Measurements from ENCODE around the gene STXBP6. TPM values are rescaled to one million over a fixed set of nuclear protein-coding genes. Genes with fewer than 3 reads are reported as not detected.

The STXBP6 gene
- total and polyA plus RNA-seq, 2 of the 13 experiments (the other 11 are each of a cell fraction or from before 2014, with no cell fraction given): 35.3 to 42.8 TPM

GRCh38 chr14:24875991-24876878 lies 173.7 kb downstream of the STXBP6 start (continued):
- TF ChIP-seq ZNF160 (CRISPR knock-in tag; IDR thresholded peaks at IDR 0.05) (no peak), ZNF724P (CRISPR knock-in tag; IDR thresholded peaks at IDR 0.05; ENCODE audit: borderline replicate concordance) (0 out of 2 replicates have a peak, but pooled peaks have one; percentile 31), CBX1 (IDR thresholded peaks at IDR 0.05; ENCODE audit: low read depth) (no peak), TRIM22 (IDR thresholded peaks at IDR 0.05) (no peak), ZNF33B (CRISPR knock-in tag; IDR thresholded peaks at IDR 0.05) (no peak), HNRNPK (IDR thresholded peaks at IDR 0.05; ENCODE audit: low read depth, low read length, poor library complexity, severe bottlenecking) (no peak), ZNF530 (CRISPR knock-in tag; IDR thresholded peaks at IDR 0.05; ENCODE audit: low read depth) (no peak), RFX5 (IDR thresholded peaks at IDR 0.05; ENCODE audit: low read depth, low read length) (no peak), ZNF549 (CRISPR knock-in tag; IDR thresholded peaks at IDR 0.05) (no peak), RNF2 (conservative IDR thresholded peaks at IDR 0.05; ENCODE audit: low read depth) (no peak), ZMYM4 (CRISPR knock-in tag; IDR thresholded peaks at IDR 0.05) (0 out of 2 replicates have a peak, but pooled peaks have one; percentile 21), MIXL1 (CRISPR knock-in tag; IDR thresholded peaks at IDR 0.05) (peak; percentile 8; the same call in 1 of the 2 replicates), KLF6 (CRISPR knock-in tag; IDR thresholded peaks at IDR 0.05) (no peak), TSC22D2 (CRISPR knock-in tag; IDR thresholded peaks at IDR 0.05; ENCODE audit: borderline replicate concordance) (no peak), ZNF282 (IDR thresholded peaks at IDR 0.05; ENCODE audit: partially characterized antibody) (no peak), FIP1L1 (IDR thresholded peaks at IDR 0.05; ENCODE audit: borderline replicate concordance, insufficient read depth, low read depth, low read length) (no peak), MAZ (IDR thresholded peaks at IDR 0.05; ENCODE audit: borderline replicate concordance, low read depth, low read length) (no peak), MAZ (CRISPR knock-in tag; IDR thresholded peaks at IDR 0.05; ENCODE audit: low read depth) (no peak), POLR2AphosphoS5 (IDR thresholded peaks at IDR 0.05; ENCODE audit: low read depth, low read length) (no peak), ZNF597 (CRISPR knock-in tag; IDR thresholded peaks at IDR 0.05) (no peak), NFATC3 (CRISPR knock-in tag; IDR thresholded peaks at IDR 0.05) (no peak), ZKSCAN5 (CRISPR knock-in tag; IDR thresholded peaks at IDR 0.05) (no peak), ZNF17 (CRISPR knock-in tag; IDR thresholded peaks at IDR 0.05) (no peak), ZSCAN31 (CRISPR knock-in tag; IDR thresholded peaks at IDR 0.05; ENCODE audit: low read depth) (no peak)
- TF ChIP-seq, protein P1, sequence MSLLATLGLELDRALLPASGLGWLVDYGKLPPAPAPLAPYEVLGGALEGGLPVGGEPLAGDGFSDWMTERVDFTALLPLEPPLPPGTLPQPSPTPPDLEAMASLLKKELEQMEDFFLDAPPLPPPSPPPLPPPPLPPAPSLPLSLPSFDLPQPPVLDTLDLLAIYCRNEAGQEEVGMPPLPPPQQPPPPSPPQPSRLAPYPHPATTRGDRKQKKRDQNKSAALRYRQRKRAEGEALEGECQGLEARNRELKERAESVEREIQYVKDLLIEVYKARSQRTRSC (CRISPR knock-in tag; IDR thresholded peaks at IDR 0.05; ENCODE audit: low read depth): no peak
- TF ChIP-seq, protein P2, sequence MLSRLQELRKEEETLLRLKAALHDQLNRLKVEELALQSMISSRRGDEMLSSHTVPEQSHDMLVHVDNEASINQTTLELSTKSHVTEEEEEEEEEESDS (CRISPR knock-in tag; IDR thresholded peaks at IDR 0.05; ENCODE audit: borderline replicate concordance): 0 out of 2 replicates have a peak, but pooled peaks have one; percentile 44
- TF ChIP-seq, protein P3, sequence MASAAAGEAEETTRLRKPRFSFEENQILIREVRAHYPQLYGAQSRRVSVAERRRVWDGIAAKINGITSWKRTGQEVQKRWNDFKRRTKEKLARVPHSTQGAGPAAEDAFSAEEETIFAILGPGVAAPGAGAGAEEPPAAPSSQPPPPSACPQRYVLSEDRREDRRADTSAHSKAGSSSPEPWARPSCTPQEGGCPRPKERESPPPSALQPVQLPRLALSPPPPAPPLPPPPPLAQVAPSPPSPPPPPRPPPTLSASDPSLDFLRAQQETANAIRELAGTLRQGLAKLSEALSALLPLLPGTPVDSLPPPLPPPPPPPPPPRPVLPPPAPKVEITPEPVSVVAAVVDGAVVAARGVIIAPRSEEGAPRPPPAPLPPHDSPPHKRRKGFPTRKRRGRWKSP (CRISPR knock-in tag; IDR thresholded peaks at IDR 0.05): no peak

Data from HepG2 (cell line).